SK-N-SH (cell line): ENCODE results near the gene TMX2.

ENCODE experiments used
- CTCF ChIP-seq: fragments of 200-600 bp; sonication (generic); IDR thresholded peaks from 2 replicates; pipeline ENCODE4 v1.6.1; 2017; ENCODE audit warnings: antibody characterized with exemption, mild to moderate bottlenecking, moderate library complexity
- EP300 ChIP-seq, 2 experiments: IDR thresholded peaks; 2 replicates each; pipeline versions ENCODE4 v1.4.0 to v1.6.1; 2012; ENCODE audit warnings: borderline replicate concordance in 1 of 2, low read depth in 1 of 2, low read length in 1 of 2
- GATA2 ChIP-seq: sonication (generic); formaldehyde crosslinking; IDR thresholded peaks from 2 replicates; pipeline ENCODE4 v1.5.0; 2020; ENCODE audit warnings: mild to moderate bottlenecking, missing genetic modification reagents
- POLR2AphosphoS5 ChIP-seq: IDR thresholded peaks from 2 replicates; pipeline ENCODE4 v1.6.1; 2012; ENCODE audit warnings: low read depth, low read length
- TAF1 ChIP-seq: IDR thresholded peaks from 2 replicates; pipeline ENCODE4 v1.6.1; 2012; ENCODE audit warnings: low read depth, mild to moderate bottlenecking, low read length, moderate library complexity, borderline replicate concordance
- TCF12 ChIP-seq: IDR thresholded peaks from 2 replicates; pipeline ENCODE4 v1.4.0; 2012
- USF2 ChIP-seq: fragments of 150-350 bp; IDR thresholded peaks from 2 replicates; pipeline ENCODE4 v1.6.1; 2017; ENCODE audit warnings: antibody characterized with exemption, low read length, low read depth, borderline replicate concordance
- ZBTB33 ChIP-seq: IDR thresholded peaks from 2 replicates; pipeline ENCODE4 v1.4.0; 2012; ENCODE audit warnings: low read depth, borderline replicate concordance

GRCh38 chr11:57675176-57675941 lies 37.0 kb upstream of the TMX2 start:
- TF ChIP-seq USF2 (no peak), CTCF (no peak), EP300 (IDR thresholded peaks at IDR 0.05; ENCODE audit: borderline replicate concordance in 1 of 2, low read depth in 1 of 2, low read length in 1 of 2) (no peak), TCF12 (no peak), POLR2AphosphoS5 (no peak), ZBTB33 (no peak), GATA2 (no peak), TAF1 (no peak)
